HG03139 (cell line): ENCODE measurements around the gene TEAD1.

ENCODE experiments used
- ATAC-seq: cut with Tn5 transposase; IDR thresholded peaks from one replicate; pipeline ENCODE4 v1.9.1; 2021; ENCODE audit not compliant: unreplicated experiment

Gene TEAD1

GRCh38 chr11:12786450-12786849, 112.2 kb downstream of the TEAD1 start:
- no peak for ATAC-seq

- ATAC-seq = no peak
Observed at GRCh38 chr11:12786891-12787290, 112.7 kb downstream of the TEAD1 start.

GRCh38 chr11:12787847-12788246, 113.6 kb downstream of the TEAD1 start:
- no peak for ATAC-seq

- ATAC-seq = no peak
Observed at GRCh38 chr11:12789054-12789453, 114.8 kb downstream of the TEAD1 start.

- ATAC-seq = no peak
Observed at GRCh38 chr11:12789596-12790215, 115.5 kb downstream of the TEAD1 start.

- no peak for ATAC-seq
Observed at GRCh38 chr11:12790861-12791616, 116.8 kb downstream of the TEAD1 start.

GRCh38 chr11:12792018-12792417, 117.8 kb downstream of the TEAD1 start:
- ATAC-seq = no peak

- no peak for ATAC-seq
Observed at GRCh38 chr11:12792590-12792989, 118.4 kb downstream of the TEAD1 start.

- no peak for ATAC-seq
Observed at GRCh38 chr11:12793065-12793464, 118.8 kb downstream of the TEAD1 start.

- no peak for ATAC-seq
Observed at GRCh38 chr11:12793506-12793905, 119.3 kb downstream of the TEAD1 start.

GRCh38 chr11:12794576-12795230, 120.5 kb downstream of the TEAD1 start:
- ATAC-seq = no peak

GRCh38 chr11:12797996-12798395, 123.8 kb downstream of the TEAD1 start:
- ATAC-seq = no peak

GRCh38 chr11:12798609-12799011, 124.4 kb downstream of the TEAD1 start:
- no peak for ATAC-seq

- no peak for ATAC-seq
Observed at GRCh38 chr11:12799334-12799835, 125.2 kb downstream of the TEAD1 start.

- ATAC-seq = no peak
Observed at GRCh38 chr11:12800032-12800671, 125.9 kb downstream of the TEAD1 start.

- no peak for ATAC-seq
Observed at GRCh38 chr11:12800871-12801270, 126.7 kb downstream of the TEAD1 start.

- ATAC-seq = no peak
Observed at GRCh38 chr11:12801976-12802375, 127.8 kb downstream of the TEAD1 start.

- no peak for ATAC-seq
Observed at GRCh38 chr11:12802418-12803085, 128.3 kb downstream of the TEAD1 start.

- ATAC-seq = no peak
Observed at GRCh38 chr11:12803086-12803826, 129.0 kb downstream of the TEAD1 start.

- ATAC-seq = no peak
Observed at GRCh38 chr11:12806113-12806512, 131.9 kb downstream of the TEAD1 start.
